COLO668 (cell line): Measurements from ENCODE around the gene PSMB11.

Experiments used
- DNase-seq: peaks from one replicate; lab custom pipeline; 2025; ENCODE audit not compliant: unreplicated experiment; lab: John Stamatoyannopoulos, UW

The PSMB11 gene

GRCh38 chr14:23040100-23040499, 1.9 kb upstream of the PSMB11 start:
- no peak for DNase-seq

GRCh38 chr14:23041729-23042128, 283 bp upstream of the PSMB11 start:
- DNase-seq, result no peak

GRCh38 chr14:23043145-23043544, 1.1 kb downstream of the PSMB11 start:
- DNase-seq, result no peak

- no peak for DNase-seq
Measured at GRCh38 chr14:23043754-23044153, 1.7 kb downstream of the PSMB11 start.

DNA sequence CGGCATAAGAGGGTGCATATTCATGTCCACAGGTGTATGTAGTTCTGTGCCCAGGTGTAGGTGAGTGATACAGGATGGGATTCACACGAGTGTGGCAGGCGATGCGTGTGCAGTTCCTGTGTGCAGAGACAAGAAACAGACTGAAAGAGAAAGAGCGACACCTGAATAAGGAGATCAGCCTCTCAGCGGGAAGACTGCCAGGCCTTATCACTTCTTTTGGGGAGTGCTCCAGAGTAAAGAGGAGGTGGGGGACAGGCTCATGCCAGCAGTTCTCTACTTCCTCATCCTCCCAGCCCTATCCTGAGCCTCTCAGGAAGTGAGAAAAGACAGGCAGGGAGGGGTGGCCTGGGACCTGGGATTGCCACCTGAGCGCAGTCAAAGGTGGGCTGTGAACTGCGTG, 2.8 kb downstream of the PSMB11 start:
- DNase-seq, result no peak

GRCh38 chr14:23045419-23046357, 3.7 kb downstream of the PSMB11 start:
- DNase-seq, result no peak

DNA sequence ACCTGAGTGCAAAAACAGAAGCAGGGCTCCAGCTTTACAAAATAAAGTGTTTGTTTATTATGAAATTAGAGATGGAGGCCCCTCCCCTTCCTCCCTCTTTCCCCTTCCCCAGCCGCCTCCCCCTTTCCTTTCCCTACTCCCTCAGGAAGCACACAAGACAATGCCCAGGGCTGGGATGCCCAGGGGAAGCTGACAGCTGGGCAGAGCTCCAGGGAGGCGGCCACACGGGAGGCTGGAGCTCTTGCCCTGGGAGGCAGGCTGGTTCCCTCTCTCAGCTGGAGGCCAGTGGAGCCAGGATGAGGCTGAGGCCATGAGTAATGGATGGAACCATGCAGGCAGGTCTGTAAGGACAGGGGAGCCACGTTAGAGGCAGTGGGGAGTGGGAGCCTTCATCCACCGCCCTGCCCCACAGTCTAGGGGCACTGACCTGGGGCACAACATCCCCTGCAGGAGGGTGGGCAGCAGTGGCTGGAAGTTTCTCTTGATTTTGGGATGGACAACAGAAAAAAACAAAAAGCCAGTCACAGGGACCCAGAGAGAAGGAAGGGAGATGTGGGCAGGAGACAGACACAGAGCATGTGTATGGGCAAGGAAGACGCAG, 5.1 kb downstream of the PSMB11 start:
- no peak for DNase-seq

DNA sequence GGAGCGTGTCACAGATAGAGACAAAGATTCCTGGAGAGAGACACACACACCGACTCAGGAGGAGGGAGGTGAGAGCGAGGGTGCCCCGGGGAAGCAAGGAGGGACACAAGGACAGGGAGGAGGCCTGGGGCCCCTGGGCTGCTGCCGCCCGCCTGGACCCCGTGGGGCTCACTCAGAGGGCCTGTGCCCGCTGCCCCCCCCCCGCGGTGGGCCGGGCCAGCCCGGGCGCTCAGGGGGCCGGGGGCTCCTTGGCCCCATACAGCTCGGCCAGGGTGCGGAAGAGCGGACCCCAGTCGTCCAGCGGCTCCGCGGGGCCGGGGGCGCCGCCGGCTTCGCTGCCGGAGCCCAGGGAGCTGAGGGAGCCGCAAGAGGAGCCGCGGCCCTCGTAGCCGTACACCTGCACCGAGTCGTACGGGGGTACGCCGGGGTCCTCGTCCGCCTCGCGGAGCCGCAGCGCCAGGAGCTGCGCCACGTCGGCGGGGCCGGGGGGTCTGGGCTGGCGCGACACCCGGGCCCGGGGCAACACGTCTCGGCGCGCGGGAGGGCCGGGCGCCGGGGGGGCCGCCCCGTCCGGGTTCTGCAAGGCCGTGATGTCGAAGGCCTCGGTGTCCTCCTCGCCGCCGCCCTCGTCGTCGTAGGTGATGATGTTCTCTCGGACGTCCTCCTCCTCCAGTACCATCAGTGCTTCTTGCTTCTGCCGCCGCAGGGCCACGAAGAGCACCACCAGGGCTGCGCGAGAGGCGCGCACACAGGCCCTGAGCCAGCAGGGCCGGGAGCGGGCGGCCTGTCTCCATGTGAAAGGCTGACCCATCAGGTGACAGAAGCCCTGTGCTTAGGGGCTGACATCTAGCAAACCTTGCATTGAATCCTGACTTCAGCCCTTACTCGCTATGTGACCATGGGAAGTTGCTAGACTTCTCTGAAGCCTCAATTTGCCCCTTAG, 6.0 kb downstream of the PSMB11 start:
- DNase-seq, result no peak

- DNase-seq, result no peak
Measured at GRCh38 chr14:23049011-23049410, 7.0 kb downstream of the PSMB11 start.

DNA sequence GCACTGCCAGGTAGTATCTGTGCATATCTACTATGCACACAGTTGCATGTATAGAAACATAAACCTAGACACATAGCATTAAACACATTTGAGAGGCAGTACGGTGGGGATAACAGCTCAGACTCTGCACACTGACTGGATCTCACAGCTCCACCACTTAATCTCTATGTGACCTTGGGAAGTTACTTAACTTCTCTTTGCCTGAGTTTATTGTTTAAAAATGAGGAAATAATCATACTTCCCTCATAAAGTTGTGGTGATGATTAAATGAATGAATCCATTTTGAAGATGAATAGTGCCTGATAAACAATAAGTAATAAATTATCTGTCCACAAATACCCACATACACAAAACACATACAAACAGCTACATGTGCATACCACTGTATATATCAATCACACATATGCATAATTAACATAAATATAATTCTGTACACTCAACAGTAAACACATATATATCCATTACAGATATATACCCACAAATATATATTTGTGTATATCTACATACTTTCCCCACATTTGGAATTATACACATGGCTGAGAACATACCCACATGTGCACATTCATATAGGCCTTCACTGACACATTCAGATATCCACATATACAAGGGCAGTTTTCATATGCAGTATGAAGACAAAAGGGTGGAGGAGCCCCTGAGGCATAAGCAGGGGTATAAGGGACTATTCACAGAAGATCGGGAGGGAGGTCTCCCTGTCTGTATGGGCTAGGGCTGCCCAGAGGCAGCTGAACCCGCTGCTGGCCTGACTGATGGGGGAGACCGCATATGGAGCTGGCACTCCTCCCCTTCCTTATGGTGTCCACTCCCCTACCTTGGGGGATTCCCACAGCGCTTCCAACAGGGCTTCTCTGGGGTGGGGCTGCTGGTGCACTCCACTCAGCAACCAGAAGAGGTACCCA, 9.4 kb downstream of the PSMB11 start:
- DNase-seq, result no peak

- DNase-seq, result no peak
Measured at GRCh38 chr14:23052182-23052623, 10.2 kb downstream of the PSMB11 start.

- no peak for DNase-seq
Measured at GRCh38 chr14:23052671-23053070, 10.7 kb downstream of the PSMB11 start.

GRCh38 chr14:23053426-23053825, 11.4 kb downstream of the PSMB11 start:
- DNase-seq, result no peak

DNA sequence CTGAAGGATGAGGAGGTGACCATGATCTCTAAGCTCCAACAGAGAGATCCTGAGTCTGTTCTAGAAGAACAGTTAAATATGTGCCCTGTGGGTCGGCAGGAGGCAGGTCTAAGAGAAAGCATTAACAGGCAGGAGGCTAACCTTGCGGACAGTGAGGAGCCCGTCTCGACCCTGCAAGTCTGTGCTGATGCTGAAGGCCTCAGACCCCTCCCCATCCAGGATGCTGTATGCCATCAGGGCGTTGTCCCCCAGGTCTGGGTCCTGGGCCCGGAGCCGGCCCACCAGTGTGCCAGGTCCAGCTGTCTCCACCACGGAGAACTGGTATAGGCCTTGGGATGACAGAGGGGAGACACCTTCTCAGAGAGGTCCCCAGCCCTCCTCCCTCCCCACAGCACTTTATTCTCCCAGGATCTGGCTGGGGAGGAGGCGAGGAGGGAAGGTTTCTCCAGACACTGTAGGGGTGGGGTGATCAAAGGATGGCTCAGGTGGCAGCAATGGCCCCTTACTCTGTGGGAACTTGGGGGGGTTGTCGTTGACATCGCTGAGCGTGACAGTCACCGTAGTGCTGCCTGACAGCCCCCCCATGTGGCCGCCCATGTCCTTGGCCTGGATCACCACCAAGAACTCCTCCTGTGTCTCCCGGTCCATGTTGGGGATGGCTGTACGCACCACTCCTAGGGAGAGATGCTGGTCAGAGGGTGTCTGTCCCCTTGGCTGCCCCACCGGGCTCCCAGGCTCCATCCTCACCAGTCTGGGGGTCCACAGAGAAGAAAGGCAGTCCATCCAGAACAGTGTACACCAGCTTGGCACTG, 12.2 kb downstream of the PSMB11 start:
- no peak for DNase-seq

- no peak for DNase-seq
Measured at GRCh38 chr14:23055147-23055550, 13.1 kb downstream of the PSMB11 start.

GRCh38 chr14:23055621-23056144, 13.7 kb downstream of the PSMB11 start:
- DNase-seq, result no peak

DNA sequence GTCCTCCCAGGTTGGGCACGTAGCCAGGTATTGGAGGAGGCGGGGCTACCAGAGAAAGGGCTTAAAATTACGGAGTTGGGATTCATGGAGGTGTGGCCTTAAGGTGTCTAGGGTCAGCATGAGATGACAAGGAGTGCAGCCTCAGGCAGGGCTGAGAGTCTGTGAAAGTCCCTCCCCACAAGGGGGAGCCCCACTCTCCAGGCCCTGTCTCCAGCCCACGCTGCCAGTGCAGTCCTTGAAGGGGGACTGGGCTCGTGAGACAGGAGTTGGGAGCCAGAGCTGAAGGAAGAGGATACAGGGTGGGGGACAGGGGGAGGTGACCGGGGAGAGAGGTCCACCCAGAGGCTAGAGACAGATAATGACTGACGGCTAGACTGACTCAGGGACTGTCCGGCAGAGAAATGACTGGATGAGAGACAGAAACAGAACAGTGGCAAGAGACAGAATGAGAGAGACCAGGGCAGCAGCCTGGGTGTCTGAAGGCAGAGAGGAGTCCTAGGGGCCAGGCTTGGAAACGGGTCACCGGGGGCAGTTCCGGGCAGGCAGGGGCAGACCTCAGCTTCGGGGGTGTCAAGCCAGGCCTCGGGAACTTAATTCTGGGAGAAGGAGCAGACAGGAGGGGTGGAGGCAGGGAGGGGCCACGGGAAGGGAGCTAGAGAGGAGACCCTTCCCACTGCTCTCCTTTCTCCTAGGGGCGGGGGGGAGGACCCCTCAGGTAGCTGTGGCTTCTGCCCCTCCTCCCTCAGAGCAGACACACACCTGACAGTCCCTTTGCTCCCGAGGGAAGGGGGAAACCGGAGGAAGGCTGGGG, 14.3 kb downstream of the PSMB11 start:
- no peak for DNase-seq
